Measurements from ENCODE around the gene HABP2.

- TF ChIP-seq CTCF (IDR thresholded peaks at IDR 0.05): no peak
- TF ChIP-seq POLR2A (IDR thresholded peaks at IDR 0.05): no peak
These were observed 68.1 kb downstream of the HABP2 start for GRCh38 chr10:113620936-113621335.
